Measurements from ENCODE around the gene SMPD2. TPM values are rescaled to one million over a fixed set of nuclear protein-coding genes. Genes with fewer than 3 reads are reported as not detected.

SMPD2 gene
- total RNA-seq, 3 donors from 2014 or later, result 8.5 to 26.2 (median 12.1) TPM

DNA sequence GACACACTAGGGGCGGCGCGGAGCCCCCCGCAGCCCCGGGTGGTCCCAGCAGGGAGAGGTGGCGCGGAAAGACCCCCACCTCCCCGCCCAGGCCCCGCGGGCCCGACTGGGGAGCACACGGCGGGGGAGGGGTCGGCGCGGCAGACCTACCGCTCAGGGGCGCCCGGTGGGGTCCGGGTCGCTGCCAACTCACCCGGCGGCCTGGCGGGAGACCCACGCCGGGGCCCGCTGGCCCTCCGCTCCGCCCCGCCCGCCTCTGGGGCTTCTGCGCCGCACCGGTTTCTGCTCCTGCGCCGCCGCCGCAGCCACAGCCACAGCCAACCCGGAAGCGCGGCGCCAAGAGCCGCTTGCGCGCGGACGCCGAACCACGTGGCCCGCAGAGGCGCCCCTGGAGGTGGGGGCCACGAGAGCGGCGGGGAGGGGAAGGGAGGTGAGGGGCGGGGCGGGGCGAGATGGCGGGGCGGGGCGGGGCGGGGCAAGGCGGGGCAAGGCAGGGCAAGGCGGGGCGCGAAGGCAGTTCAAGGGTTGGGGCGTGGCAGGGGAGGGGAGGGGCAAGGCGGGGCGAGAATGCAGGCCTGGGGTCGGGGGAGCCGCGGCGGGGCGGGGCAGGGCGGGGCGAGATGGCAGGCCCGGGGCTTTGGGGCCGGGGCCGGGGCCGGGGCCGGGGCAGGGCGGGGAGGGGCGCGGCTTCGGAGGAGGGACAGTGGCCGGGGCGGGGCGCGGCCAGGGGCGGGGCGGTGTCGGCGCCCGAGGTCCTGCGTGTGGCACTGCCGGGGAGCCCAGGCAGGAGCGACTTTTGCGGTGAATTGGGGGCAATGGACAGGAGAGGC lies 42.6 kb downstream of the SMPD2 start, which contains the start of gene ZBTB24:
Gene ZBTB24, minus strand, starts transcription at position 315 of the 830 bp plus-strand sequence. CDS start 1,193 bp downstream, outside the sequence.
- TF ChIP-seq POLR2AphosphoS5 (IDR thresholded peaks at IDR 0.05) (peak; percentile 62 to 75 (median 70)), POLR2A (IDR thresholded peaks at IDR 0.05) (no peak)
- TF ChIP-seq, protein P1, sequence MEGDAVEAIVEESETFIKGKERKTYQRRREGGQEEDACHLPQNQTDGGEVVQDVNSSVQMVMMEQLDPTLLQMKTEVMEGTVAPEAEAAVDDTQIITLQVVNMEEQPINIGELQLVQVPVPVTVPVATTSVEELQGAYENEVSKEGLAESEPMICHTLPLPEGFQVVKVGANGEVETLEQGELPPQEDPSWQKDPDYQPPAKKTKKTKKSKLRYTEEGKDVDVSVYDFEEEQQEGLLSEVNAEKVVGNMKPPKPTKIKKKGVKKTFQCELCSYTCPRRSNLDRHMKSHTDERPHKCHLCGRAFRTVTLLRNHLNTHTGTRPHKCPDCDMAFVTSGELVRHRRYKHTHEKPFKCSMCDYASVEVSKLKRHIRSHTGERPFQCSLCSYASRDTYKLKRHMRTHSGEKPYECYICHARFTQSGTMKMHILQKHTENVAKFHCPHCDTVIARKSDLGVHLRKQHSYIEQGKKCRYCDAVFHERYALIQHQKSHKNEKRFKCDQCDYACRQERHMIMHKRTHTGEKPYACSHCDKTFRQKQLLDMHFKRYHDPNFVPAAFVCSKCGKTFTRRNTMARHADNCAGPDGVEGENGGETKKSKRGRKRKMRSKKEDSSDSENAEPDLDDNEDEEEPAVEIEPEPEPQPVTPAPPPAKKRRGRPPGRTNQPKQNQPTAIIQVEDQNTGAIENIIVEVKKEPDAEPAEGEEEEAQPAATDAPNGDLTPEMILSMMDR (IDR thresholded peaks at IDR 0.05), result no peak
- H3K27me3 ChIP-seq, result no peaks in the 10 kb centered on the region
- no peaks in the 10 kb centered on the region for H3K36me3 ChIP-seq
- peak; percentile 85 to 89 for DNase-seq (ENCODE audit: low spot score in 2 of 2)
- peak within 1 kb of the TSS; percentile 84 to 96 for H3K27ac ChIP-seq
- H3K9me3 ChIP-seq, result no peaks in the 10 kb centered on the region
- peak within 1 kb of the TSS; percentile 94 to 100 (median 99) for H3K4me3 ChIP-seq
- intact Hi-C loops (cut with DNase I; ENCODE audit: low total_unique reads), result no loop called here
- H3K4me1 ChIP-seq, result peaks cover 0 to 11% of the 10 kb centered on the region in 2 donors

DNA sequence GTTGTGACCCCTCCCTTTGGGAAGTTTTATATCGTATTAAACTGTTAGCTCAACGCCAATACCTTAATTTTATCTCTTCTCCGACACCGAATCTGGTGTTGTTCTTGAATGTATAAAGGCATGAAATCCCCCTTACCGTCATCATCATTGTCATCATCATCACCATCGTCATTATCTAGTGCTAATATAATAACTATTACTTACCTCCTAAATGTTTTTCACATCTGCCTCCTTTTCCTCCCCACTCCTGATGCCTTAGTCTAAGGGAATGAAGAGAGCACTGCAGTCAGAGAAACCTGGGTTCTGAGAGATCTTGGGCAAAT lies 43.2 kb downstream of the SMPD2 start:
- Histone ChIP-seq H3K4me3 (peak overlapping the region; percentile 94 to 100 (median 99)), H3K4me1 (peaks cover 0 to 11% of the 10 kb centered on the region in 2 donors), H3K9me3 (no peaks in the 10 kb centered on the region), H3K27ac (peak overlapping the region; percentile 84 to 96), H3K36me3 (no peaks in the 10 kb centered on the region), H3K27me3 (no peaks in the 10 kb centered on the region)
- TF ChIP-seq POLR2A (IDR thresholded peaks at IDR 0.05) (no peak), POLR2AphosphoS5 (IDR thresholded peaks at IDR 0.05) (no peak)
- TF ChIP-seq, protein P1 (IDR thresholded peaks at IDR 0.05), result no peak
- DNase-seq (ENCODE audit: low spot score in 2 of 2), result no peak
- intact Hi-C loops (cut with DNase I; ENCODE audit: low total_unique reads), result no loop called here

DNA sequence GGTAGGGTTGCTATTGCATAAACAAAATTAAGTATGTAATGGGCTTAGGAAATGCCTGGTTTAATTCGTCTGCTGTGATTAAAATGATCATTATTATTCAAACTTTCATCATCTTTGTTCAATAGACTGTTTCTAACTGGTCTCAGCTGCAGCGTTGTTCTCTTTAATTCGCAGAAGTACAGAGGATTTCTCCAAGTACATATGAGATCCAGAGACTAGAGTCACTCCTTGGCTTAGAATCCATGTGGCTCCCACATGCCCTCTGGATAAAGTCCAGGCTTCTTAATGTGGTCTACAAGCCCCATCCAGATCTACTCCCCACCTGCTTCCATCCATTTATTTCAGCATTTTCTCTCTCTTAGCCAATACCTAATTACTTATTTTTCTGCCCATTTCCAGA lies 43.6 kb downstream of the SMPD2 start:
- peak overlapping the region in 2 of 3 donors; percentile 99 to 100 for H3K4me3 ChIP-seq
- DNase-seq (ENCODE audit: low spot score in 2 of 2), result no peak
- intact Hi-C loops (cut with DNase I; ENCODE audit: low total_unique reads), result no loop called here
- no peaks in the 10 kb centered on the region for H3K36me3 ChIP-seq
- TF ChIP-seq, protein P1 (IDR thresholded peaks at IDR 0.05), result no peak
- no peak for TF ChIP-seq POLR2AphosphoS5 (IDR thresholded peaks at IDR 0.05)
- no peak for TF ChIP-seq POLR2A (IDR thresholded peaks at IDR 0.05)
- H3K27ac ChIP-seq, result peak overlapping the region; percentile 84 to 96
- H3K9me3 ChIP-seq, result no peaks in the 10 kb centered on the region
- H3K4me1 ChIP-seq, result peaks cover 0 to 11% of the 10 kb centered on the region in 2 donors
- H3K27me3 ChIP-seq, result no peaks in the 10 kb centered on the region

DNA sequence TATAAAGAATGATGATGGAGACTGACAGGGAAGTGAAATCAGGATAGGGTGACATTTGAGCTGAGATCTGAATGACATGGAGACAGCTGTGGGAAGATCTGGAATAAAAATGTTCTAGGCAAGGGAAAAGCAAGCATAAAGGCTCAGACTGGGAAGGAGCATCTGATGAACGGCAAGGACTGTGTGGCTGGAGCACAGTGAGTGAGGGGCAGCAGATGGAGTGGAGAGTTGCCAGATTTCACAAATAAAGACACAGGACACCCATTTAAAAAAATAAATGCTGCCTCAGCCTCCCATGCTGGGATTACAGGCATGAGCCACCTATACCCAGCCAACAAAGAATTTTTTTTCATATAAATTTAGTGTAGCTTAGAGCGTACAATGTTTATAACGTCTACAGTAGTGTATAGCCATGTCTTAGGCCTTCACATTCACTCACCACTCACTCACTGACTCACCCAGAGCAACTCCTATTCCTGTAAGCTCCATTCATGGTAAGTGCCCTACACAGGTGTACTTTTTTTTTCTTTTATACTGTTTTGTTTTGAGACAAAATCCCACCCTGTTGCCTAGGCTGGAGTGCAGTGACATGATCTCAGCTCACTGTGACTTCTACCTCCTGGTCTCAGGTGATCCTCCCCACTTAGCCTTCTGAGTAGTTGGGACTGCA lies 44.9 kb downstream of the SMPD2 start:
- TF ChIP-seq, protein P1 (IDR thresholded peaks at IDR 0.05), result no peak
- TF ChIP-seq POLR2A (IDR thresholded peaks at IDR 0.05) (no peak), POLR2AphosphoS5 (IDR thresholded peaks at IDR 0.05) (no peak)
- peaks cover 0 to 9% of the 10 kb centered on the region in 2 donors for H3K4me1 ChIP-seq
- no peak for DNase-seq (ENCODE audit: low spot score in 2 of 2)
- no peaks in the 10 kb centered on the region for H3K27me3 ChIP-seq
- intact Hi-C loops (cut with DNase I; ENCODE audit: low total_unique reads), result no loop called here
- no peaks in the 10 kb centered on the region for H3K9me3 ChIP-seq
- H3K36me3 ChIP-seq, result no peaks in the 10 kb centered on the region
- no peak overlapping the region for H3K4me3 ChIP-seq
- no peak overlapping the region for H3K27ac ChIP-seq

DNA sequence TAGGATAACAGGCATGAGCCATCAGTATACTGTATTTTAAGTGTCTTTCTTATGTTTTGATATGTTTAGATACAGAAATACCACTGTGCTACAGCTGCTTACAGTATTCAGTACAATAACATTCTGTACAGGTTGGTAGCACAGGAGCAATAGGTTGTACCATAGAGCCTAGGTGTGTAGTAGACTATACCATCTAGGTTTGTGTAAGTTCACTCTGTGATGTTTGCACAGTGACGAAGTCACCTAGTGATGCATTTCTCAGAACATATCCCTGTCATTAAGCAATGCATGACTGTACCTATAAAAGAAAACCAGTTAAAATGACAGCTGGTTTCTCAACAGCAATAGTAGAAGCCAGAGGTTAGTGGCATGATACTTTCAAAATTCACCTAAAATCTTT lies 45.5 kb downstream of the SMPD2 start:
- no peaks in the 10 kb centered on the region for H3K9me3 ChIP-seq
- intact Hi-C loops (cut with DNase I; ENCODE audit: low total_unique reads), result no loop called here
- H3K4me3 ChIP-seq, result no peak overlapping the region
- no peak for DNase-seq (ENCODE audit: low spot score in 2 of 2)
- H3K36me3 ChIP-seq, result no peaks in the 10 kb centered on the region
- no peaks in the 10 kb centered on the region for H3K27me3 ChIP-seq
- peaks cover 0 to 3% of the 10 kb centered on the region in 2 donors for H3K4me1 ChIP-seq
- no peak overlapping the region for H3K27ac ChIP-seq
- TF ChIP-seq POLR2AphosphoS5 (IDR thresholded peaks at IDR 0.05) (no peak), POLR2A (IDR thresholded peaks at IDR 0.05) (no peak)
- TF ChIP-seq, protein P1 (IDR thresholded peaks at IDR 0.05), result no peak
